Measurements from ENCODE around the gene DHCR24.
"Not testable (repeated sequence)": the region's sequence is repeated elsewhere in the genome, so short reads cannot be mapped to it uniquely, and the experiment has no call there.

The DHCR24 gene

DNA sequence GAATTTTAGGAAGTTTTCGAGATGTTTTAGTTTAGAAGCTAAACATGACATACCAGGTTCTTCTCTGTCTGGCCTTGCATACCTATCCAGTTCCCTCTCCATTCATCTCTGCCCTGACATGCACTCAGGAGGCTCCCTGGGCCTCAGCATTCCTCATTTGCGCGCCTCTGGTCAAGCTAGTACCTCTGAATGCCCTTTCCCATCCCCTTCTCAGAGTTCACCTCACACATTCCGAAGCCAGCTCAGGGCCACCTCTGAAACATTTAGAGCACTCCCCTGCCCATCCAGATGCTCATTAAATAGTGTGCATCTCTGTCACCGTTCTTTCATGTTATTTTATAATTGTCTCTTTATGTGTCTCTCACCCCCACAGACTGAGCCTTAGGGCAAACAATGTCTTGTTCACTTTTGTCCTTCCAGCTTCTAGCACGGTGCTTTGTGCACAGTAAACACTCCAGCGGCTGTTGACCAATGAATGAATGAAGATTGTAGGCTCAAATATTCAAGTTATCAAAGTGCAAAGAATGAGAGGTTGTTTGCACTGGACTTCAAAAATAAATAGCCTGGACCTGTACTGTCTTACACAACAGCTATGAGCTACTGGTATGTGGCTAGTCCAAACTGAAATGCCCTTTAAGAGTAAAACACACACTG lies 1.2 kb upstream of the DHCR24 start:
- DNase-seq (ENCODE audit: low read depth in 1 of 2, low spot score in 1 of 2), result no peak

DNA sequence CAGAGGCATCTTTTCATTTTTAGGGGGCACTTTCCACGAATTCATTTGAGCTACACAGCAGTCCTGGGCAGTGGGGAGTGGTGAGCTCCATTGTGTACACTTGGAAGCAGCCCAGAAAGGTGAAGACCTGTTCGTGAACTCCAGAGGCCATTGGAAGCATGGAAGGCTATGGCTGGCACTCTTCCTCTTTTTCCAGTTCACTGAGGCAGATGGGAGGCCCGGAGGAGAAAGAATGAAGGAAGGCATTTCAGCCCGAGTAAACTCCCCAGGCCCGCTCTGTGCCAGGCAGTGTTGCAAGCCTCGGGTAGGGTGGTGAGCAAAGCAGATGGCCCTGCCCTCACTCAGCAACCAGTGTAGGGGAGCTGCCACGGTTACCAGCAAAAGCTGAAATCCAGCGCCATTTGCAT lies 673 bp upstream of the DHCR24 start:
- DNase-seq (ENCODE audit: low read depth in 1 of 2, low spot score in 1 of 2), result no peak

DNA sequence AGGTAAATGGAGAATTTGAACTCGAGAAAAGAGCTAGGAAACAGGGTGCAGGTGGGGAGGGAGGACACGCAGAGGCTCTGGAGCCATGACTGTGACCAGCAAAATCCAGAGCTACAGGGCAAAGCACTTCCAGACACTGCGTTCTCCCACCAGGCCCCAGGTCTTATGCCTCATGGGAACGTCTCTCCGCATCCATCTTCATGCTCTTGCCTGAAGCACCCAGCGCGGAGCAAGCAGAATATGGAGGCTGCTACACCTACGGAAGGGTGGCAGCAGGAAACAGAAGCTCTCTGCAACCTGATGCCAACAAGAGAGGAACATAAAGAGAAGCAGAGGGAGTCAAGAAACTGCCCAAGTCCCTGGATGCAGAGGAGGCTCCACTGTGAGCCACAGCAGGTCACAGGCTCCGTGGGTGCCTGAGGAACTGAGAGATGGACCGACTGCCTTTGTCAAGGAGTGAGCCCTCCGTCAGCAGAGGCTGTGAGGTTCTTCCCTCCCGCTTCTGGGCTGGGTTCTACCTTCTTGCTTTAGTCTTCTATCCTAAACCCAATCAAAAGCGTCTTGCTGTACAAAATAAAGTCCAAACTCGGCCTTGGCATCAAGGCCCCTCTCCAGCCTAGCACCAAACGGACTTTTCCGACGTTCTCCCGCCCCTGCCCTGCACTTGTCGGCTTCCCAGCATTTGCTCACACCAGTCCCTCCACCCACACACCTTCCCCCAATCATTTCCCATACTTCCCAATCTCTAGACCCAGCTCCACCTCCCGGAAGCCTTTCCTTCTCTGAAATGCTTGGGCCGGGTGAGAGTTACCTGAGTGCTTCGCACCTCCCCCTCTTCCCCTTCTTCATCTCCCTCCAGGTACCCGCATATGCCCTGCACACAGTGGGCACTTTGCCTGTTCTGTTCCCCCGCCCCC lies 930 bp downstream of the DHCR24 start:
- no peak for DNase-seq (ENCODE audit: low read depth in 1 of 2, low spot score in 1 of 2)

GRCh38 chr1:54885237-54885679 lies 1.7 kb downstream of the DHCR24 start:
- no peak for DNase-seq (ENCODE audit: low read depth in 1 of 2, low spot score in 1 of 2)

GRCh38 chr1:54884768-54885167 lies 2.2 kb downstream of the DHCR24 start:
- no peak for DNase-seq (ENCODE audit: low read depth in 1 of 2, low spot score in 1 of 2)

DNA sequence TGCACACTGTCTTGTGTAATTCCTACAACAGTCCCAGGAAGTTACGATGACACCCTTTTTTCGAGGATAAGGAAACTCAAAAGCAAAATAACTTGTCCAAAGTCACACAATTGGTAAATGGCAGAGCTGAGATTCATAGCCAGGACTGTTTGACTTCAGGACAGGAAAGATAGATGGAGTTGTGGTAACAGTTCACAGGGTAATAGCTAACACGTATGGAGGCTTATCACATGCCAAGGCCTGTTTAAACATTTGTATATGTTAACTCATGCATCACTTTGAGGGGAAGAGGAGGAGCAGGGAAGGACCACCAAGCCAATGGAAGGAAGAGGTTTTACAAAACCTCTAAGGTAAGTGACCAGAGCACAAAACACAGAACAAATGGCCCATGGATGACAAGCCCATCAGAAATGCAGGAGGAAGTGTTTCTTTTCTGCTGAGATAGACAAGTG lies 2.8 kb downstream of the DHCR24 start:
- no peak for DNase-seq (ENCODE audit: low read depth in 1 of 2, low spot score in 1 of 2)

GRCh38 chr1:54883349-54884102 lies 3.5 kb downstream of the DHCR24 start:
- no peak for DNase-seq (ENCODE audit: low read depth in 1 of 2, low spot score in 1 of 2)

DNA sequence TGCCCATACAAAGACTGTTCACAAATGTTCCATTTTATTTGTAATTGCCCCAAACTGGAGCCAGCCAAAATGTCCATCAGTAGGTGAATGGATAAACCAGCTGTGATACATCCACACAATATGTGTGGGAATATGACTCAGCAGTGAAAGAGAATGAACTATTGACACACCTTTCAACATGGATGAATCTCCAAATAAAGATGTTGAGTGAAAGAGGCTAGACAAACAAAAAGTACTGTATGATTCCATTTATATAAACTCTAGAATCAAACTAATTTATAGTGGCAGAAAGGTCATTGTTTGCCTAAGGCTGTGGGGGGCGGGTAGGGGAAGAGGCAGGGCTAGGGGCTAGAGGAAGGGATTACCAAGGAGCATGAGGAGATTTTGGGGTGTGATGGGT lies 4.5 kb downstream of the DHCR24 start:
- no peak for DNase-seq (ENCODE audit: low read depth in 1 of 2, low spot score in 1 of 2)

GRCh38 chr1:54881604-54882003 lies 5.4 kb downstream of the DHCR24 start:
- not testable (repeated sequence) for DNase-seq (ENCODE audit: low read depth in 1 of 2, low spot score in 1 of 2)

DNA sequence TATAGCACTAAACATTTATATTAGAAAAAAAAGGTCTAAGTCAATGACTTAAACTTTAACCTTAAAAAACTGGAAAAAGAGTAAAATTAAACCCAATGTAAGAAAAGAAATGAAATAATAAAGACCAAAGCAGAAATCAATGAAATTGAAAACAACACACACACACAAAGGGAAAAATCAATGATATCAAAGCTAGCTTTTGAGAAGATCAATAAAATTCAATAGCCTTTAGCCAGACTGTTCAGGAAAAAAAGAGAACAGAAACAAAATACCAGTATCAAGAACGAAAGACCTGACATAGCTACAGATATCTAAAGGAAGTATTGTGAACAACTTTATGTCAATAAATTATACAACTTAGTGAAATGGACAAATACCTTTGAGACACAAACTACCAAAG lies 7.1 kb downstream of the DHCR24 start:
- no peak for DNase-seq (ENCODE audit: low read depth in 1 of 2, low spot score in 1 of 2)

DNA sequence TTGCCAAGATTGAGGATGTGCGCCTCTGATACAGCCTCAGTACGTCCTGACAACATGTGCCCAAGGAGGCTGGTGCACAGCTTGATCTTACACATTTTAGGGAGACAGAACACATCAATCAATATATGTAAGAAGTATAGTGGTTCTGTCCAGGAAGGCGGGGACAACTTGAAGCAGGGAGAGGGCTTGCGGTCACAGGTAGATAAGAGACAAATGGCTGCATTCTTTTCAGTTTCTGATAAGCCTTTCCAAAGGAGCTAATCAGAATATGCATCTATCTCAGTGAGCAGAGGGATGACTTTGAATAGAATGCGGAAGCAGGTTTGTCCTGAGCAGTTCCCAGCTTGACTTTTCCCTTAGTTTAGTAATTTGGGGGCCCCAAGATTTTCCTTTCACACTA lies 10.2 kb downstream of the DHCR24 start:
- DNase-seq (ENCODE audit: low read depth in 1 of 2, low spot score in 1 of 2), result no peak

DNA sequence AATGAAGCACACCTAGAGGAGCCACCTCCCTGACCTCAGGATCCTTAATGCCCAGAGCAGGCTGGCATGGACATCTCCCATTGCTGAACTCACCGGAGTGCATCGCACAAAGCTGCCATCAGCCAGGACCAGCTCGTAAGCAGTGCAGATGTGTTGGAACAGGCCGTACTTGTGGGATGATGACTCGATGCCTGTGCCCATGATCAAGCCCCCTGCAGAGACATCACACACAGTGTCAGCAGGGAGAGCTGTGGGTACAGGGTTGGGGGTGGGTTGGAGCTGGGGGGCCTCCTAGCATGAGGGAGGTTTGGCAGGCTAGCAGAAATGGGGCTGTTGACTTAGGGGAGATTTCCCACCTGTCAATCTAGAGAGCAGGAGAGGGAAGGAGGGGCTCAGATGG lies 12.0 kb downstream of the DHCR24 start:
- no peak for DNase-seq (ENCODE audit: low read depth in 1 of 2, low spot score in 1 of 2)

- DNase-seq (ENCODE audit: low read depth in 1 of 2, low spot score in 1 of 2), result no peak
Observed at GRCh38 chr1:54874079-54874830, 12.7 kb downstream of the DHCR24 start.

DNA sequence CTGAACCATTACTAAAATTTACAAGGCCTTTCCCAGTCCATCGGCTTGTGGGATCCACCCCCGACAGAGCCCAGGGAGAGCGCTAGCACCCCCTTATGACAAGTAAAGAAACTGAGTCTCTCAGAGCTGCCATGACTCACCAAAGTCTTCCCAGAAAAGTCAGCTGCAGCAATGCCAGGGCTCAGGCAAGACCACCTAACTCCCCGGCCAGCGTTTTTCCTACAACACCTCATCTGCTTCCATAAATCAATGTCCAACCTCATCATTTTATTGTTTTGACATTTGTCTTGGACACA lies 15.0 kb downstream of the DHCR24 start:
- no peak for DNase-seq (ENCODE audit: low read depth in 1 of 2, low spot score in 1 of 2)

DNA sequence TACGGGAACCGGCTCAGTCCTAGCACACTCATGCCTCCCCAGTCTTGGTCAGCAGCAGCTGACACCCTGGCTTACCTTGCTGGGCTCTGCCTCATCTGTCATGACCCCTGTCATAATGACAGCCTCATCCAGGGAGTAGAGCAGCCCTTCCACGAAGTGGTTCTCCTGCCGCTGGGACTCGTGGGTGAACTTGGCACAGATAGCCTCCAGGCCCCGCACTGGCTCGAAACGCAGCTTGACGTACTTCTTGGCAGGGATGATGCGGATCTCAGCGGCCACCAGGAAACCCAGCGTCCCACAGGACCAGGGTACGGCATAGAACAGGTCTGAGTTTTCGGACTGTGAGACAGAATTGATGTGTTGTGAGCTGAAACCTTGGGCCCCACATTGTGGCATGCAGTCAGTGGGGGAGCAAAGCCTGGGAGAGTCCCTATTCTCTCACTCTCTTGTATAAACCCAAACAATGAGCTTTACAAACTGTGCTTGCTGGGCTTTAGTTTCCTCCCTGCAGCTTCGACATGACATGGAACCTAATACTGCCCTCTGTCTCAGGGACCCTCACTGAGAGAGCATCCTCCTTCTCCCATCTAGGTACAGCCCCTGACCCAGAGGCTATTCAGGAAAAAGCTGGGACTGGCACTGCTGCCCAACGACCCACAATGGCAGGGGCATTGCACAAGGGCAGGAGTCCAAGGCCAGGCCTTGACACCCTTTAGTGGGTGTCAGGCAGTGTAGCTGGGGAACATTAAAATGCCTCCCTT lies 15.5 kb downstream of the DHCR24 start:
- no peak for DNase-seq (ENCODE audit: low read depth in 1 of 2, low spot score in 1 of 2)

DNA sequence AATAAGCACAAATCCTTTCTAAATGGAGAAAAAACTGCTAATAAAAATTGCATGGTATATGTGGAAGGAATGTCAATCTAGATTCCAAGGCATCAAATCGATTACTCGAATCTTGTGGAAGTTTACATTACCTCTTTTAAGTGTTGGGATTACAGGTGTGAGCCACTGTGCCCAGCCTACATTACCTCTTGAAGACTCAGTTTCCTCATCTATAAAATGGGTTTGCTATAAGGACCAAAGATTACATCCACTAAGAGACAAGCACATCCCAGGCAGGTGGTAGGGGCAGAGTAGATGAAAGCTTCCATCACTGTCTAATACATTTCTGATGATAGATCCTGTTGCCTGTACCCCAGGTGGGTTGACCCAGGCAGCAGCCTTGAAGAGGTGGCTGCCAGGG lies 16.1 kb downstream of the DHCR24 start:
- no peak for DNase-seq (ENCODE audit: low read depth in 1 of 2, low spot score in 1 of 2)

DNA sequence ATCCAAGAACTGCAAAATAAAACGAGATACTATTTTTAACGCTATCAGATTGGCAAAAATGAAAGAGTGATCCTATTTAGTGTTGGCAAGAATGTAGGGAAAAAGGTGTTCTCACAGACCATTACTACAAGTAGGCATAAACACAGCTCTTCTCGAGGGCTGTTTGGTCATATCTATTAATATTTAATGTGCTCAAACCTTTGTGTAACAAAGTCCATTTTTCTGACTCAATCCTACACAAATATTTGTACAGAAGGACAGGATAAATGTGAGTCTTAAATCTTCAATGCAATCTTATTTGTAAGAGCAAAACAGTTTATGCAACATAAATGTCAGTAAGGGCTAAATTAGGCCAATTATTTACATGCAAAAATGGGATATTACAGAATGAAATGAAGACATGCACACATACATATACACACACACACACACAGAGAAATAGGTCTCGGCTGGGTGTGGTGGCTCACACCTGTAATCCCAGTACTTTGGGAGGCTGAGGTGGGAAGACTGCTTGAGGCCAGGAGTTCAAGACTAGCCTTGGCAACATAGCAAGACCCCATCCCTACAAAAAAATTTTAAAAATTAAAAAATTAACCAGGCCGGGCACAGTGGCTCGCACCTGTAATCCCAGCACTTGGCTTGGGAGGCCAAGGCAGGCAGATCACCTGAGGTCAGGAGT lies 17.7 kb downstream of the DHCR24 start:
- no peak for DNase-seq (ENCODE audit: low read depth in 1 of 2, low spot score in 1 of 2)

GRCh38 chr1:54867717-54868057 lies 19.3 kb downstream of the DHCR24 start:
- no peak for DNase-seq (ENCODE audit: low read depth in 1 of 2, low spot score in 1 of 2)

- DNase-seq (ENCODE audit: low read depth in 1 of 2, low spot score in 1 of 2), result no peak
Observed at GRCh38 chr1:54866801-54867716, 19.9 kb downstream of the DHCR24 start.

Data from activated CD4-positive, alpha-beta T cell treated with anti-CD3 and anti-CD28 coated beads, Interleukin-2, amount 50 U/mL, for 24 hours (primary cell).